H1 (cell line): ENCODE data around the gene DYNC1I1. TPM values are rescaled to one million over a fixed set of nuclear protein-coding genes. Genes with fewer than 3 reads are reported as not detected.

Experiments
- CTCF ChIA-PET: fragments of 300-600 bp; sonication (Branson Sonifier 250); formaldehyde crosslinking; loops from one replicate; lab custom pipeline; 2021; ENCODE audit not compliant: partially characterized antibody; lab: Charles Lee
- POLR2A ChIA-PET: fragments of 300-600 bp; sonication (Branson Sonifier 250); formaldehyde crosslinking; loops from one replicate; lab custom pipeline; 2021; ENCODE audit warnings: inconsistent platforms; ENCODE audit not compliant: partially characterized antibody; lab: Charles Lee
- DNase-seq, 2 experiments: peaks; one replicate each; pipeline versions ENCODE4 v3.0.0 to v3.0.0-alpha.2; 2010 to 2022; ENCODE audit warnings: low spot score in 2 of 2, low read depth in 1 of 2, mixed read lengths in 1 of 2
- FAIRE-seq: peaks from 2 replicates; lab custom pipeline; 2011; peaks lifted over from hg19 to GRCh38; lab: Jason Lieb, UNC
- H2AFZ ChIP-seq: 2 replicates; pipeline ENCODE4 v1.8.1; 2012; ENCODE audit warnings: low read length, inconsistent platforms
- H2AK5ac ChIP-seq: 2 replicates; pipeline ENCODE4 v1.6.1; 2013; ENCODE audit warnings: low read depth, low read length
- H2BK120ac ChIP-seq: replicated peaks from 2 replicates; pipeline ENCODE3; 2013; ENCODE audit warnings: low read depth, low read length, inconsistent platforms
- H2BK12ac ChIP-seq: 2 replicates; pipeline ENCODE4 v1.6.1; 2013; ENCODE audit warnings: low read depth, low read length
- H2BK15ac ChIP-seq: 2 replicates; pipeline ENCODE4 v1.6.1; 2013; ENCODE audit warnings: low read length
- H2BK20ac ChIP-seq: 2 replicates; pipeline ENCODE4 v1.6.1; 2013; ENCODE audit warnings: low read length
- H2BK5ac ChIP-seq: 2 replicates; pipeline ENCODE4 v1.6.1; 2013; ENCODE audit warnings: low read depth, low read length
- H3K14ac ChIP-seq: 2 replicates; pipeline ENCODE4 v1.6.1; 2013; ENCODE audit warnings: inconsistent platforms; ENCODE audit not compliant: insufficient read length
- H3K18ac ChIP-seq: 2 replicates; pipeline ENCODE4 v1.6.1; 2013; ENCODE audit warnings: low read length; ENCODE audit errors: extremely low read depth
- H3K23ac ChIP-seq: 2 replicates; pipeline ENCODE4 v1.6.1; 2013; ENCODE audit warnings: inconsistent platforms; ENCODE audit not compliant: insufficient read length
- H3K23me2 ChIP-seq: 2 replicates; pipeline ENCODE4 v1.6.1; 2013; ENCODE audit warnings: low read depth, low read length
- H3K27ac ChIP-seq: 2 replicates; pipeline ENCODE4 v1.6.1; 2011; ENCODE audit warnings: low read depth, low read length, inconsistent platforms
- H3K27me3 ChIP-seq, 4 experiments: replicated peaks in 1 of 4; 1 replicate in 1 of 4; 2 replicates in 3 of 4; pipeline versions ENCODE4 v1.6.1 to v1.8.1; 2011 to 2013; ENCODE audit warnings: low read length in 3 of 4, mild to moderate bottlenecking in 3 of 4, inconsistent platforms in 2 of 4, mixed read lengths in 2 of 4, moderate library complexity in 1 of 4; ENCODE audit not compliant: control insufficient read depth in 3 of 4, insufficient read depth in 3 of 4; ENCODE audit errors: extremely low read depth in 1 of 4
- H3K36me3 ChIP-seq, 4 experiments: 2 replicates each; pipeline versions ENCODE4 v1.6.1 to v1.8.1; 2011 to 2013; ENCODE audit warnings: mild to moderate bottlenecking in 4 of 4, low read length in 3 of 4, moderate library complexity in 2 of 4, control low read depth in 1 of 4, inconsistent platforms in 1 of 4; ENCODE audit not compliant: insufficient read depth in 4 of 4, control insufficient read depth in 2 of 4
- H3K4ac ChIP-seq: replicated peaks from 2 replicates; pipeline ENCODE3; 2013; ENCODE audit warnings: low read length, low read depth, mixed read lengths, inconsistent platforms; ENCODE audit not compliant: insufficient read length
- H3K4me1 ChIP-seq, 4 experiments: replicated peaks in 1 of 4; 1 replicate in 1 of 4; 2 replicates in 3 of 4; pipeline versions ENCODE4 v1.6.1 to v1.8.1; 2011 to 2013; ENCODE audit warnings: low read length in 3 of 4, inconsistent platforms in 2 of 4, mixed read lengths in 1 of 4; ENCODE audit not compliant: insufficient read depth in 4 of 4, control insufficient read depth in 3 of 4
- H3K4me2 ChIP-seq, 2 experiments: 2 replicates each; pipeline versions ENCODE4 v1.6.1 to v1.8.1; 2011 to 2013; ENCODE audit warnings: low read depth in 2 of 2, low read length in 2 of 2, control low read depth in 1 of 2, inconsistent platforms in 1 of 2, mild to moderate bottlenecking in 1 of 2; ENCODE audit not compliant: insufficient read depth in 1 of 2
- H3K4me3 ChIP-seq, 4 experiments: fragments of 200-600, 300-600 bp in 1 of 4; sonication (generic), shearing (Covaris generic), sonication (Bioruptor Twin) in 1 of 4; 2 replicates each; pipeline versions ENCODE4 v1.5.1 to v1.8.1; 2011 to 2016; ENCODE audit warnings: low read length in 4 of 4, low read depth in 3 of 4, control low read depth in 2 of 4, inconsistent platforms in 2 of 4, mild to moderate bottlenecking in 2 of 4, mixed read lengths in 1 of 4, moderate library complexity in 1 of 4; ENCODE audit not compliant: insufficient read depth in 2 of 4; ENCODE audit errors: extremely low read depth in 1 of 4
- H3K56ac ChIP-seq: replicated peaks from 2 replicates; pipeline ENCODE3; 2013; ENCODE audit warnings: low read depth, mild to moderate bottlenecking, mixed read lengths, low read length, inconsistent platforms; ENCODE audit not compliant: insufficient read length
- H3K79me1 ChIP-seq: 2 replicates; pipeline ENCODE4 v1.6.1; 2013; ENCODE audit warnings: low read depth, low read length, control low read depth
- H3K79me2 ChIP-seq, 2 experiments: 2 replicates each; pipeline versions ENCODE4 v1.6.1 to v1.8.1; 2012 to 2013; ENCODE audit warnings: low read length in 2 of 2, mild to moderate bottlenecking in 2 of 2, inconsistent platforms in 1 of 2; ENCODE audit not compliant: insufficient read depth in 2 of 2, control insufficient read depth in 1 of 2
- H3K9ac ChIP-seq, 4 experiments: replicated peaks in 1 of 4; 1 replicate in 1 of 4; 2 replicates in 3 of 4; pipeline versions ENCODE4 v1.6.1 to v1.8.1; 2011 to 2013; ENCODE audit warnings: low read depth in 3 of 4, low read length in 3 of 4, control low read depth in 2 of 4, mild to moderate bottlenecking in 2 of 4, moderate library complexity in 2 of 4, inconsistent platforms in 1 of 4; ENCODE audit errors: extremely low read depth in 1 of 4
- H3K9me3 ChIP-seq, 2 experiments: 2 replicates each; pipeline versions ENCODE4 v1.6.1 to v1.8.1; 2012 to 2013; ENCODE audit warnings: mild to moderate bottlenecking in 2 of 2, moderate library complexity in 2 of 2, control low read depth in 1 of 2, inconsistent platforms in 1 of 2, low read depth in 1 of 2, low read length in 1 of 2, mixed read lengths in 1 of 2; ENCODE audit not compliant: insufficient read depth in 2 of 2
- H4K20me1 ChIP-seq, 2 experiments: replicated peaks in 1 of 2; 2 replicates each; pipeline versions ENCODE3 to v1.8.1; 2011 to 2013; ENCODE audit warnings: inconsistent platforms in 2 of 2, low read length in 2 of 2, mild to moderate bottlenecking in 1 of 2; ENCODE audit not compliant: insufficient read depth in 2 of 2, control insufficient read depth in 1 of 2
- H4K5ac ChIP-seq: 2 replicates; pipeline ENCODE4 v1.6.1; 2013; ENCODE audit warnings: low read length, low read depth, mixed read lengths, inconsistent platforms; ENCODE audit not compliant: insufficient read length
- H4K8ac ChIP-seq: 2 replicates; pipeline ENCODE4 v1.8.0; 2013; ENCODE audit warnings: mild to moderate bottlenecking, moderate library complexity, low read length, inconsistent platforms; ENCODE audit not compliant: insufficient read depth; ENCODE audit errors: extremely low read depth
- H4K91ac ChIP-seq: replicated peaks from 2 replicates; pipeline ENCODE3; 2013; ENCODE audit warnings: low read length, mixed read lengths, inconsistent platforms; ENCODE audit not compliant: insufficient read length
- CHD1 ChIP-seq: IDR thresholded peaks from 2 replicates; pipeline ENCODE4 v1.6.1; 2012; ENCODE audit warnings: low read depth, low read length, improper control_type of control experiment
- GTF2F1 ChIP-seq: IDR thresholded peaks from 2 replicates; pipeline ENCODE4 v1.6.1; 2012; ENCODE audit warnings: low read depth, low read length, improper control_type of control experiment, borderline replicate concordance
- NANOG ChIP-seq: IDR thresholded peaks from 2 replicates; pipeline ENCODE4 v1.6.1; 2011; ENCODE audit warnings: low read length, low read depth, mild to moderate bottlenecking, inconsistent platforms; ENCODE audit not compliant: insufficient read depth, poor library complexity, severe bottlenecking
- SP2 ChIP-seq: IDR thresholded peaks from 2 replicates; pipeline ENCODE4 v1.6.1; 2012; ENCODE audit warnings: mild to moderate bottlenecking, low read length, inconsistent platforms
- TAF1 ChIP-seq: IDR thresholded peaks from 2 replicates; pipeline ENCODE4 v1.6.1; 2011; ENCODE audit warnings: mild to moderate bottlenecking, low read depth, low read length
- TCF12 ChIP-seq: IDR thresholded peaks from 2 replicates; pipeline ENCODE4 v1.6.1; 2011; ENCODE audit warnings: low read depth, mild to moderate bottlenecking, low read length
- WGBS, 2 experiments: shearing (Covaris generic) in 1 of 2; methylation state at CpG; one replicate each; pipeline versions ENCODE4 v1.1.6 to v1.1.7; 2013 to 2015; ENCODE audit warnings: low lambda C conversion rate in 2 of 2, mixed read lengths in 2 of 2, inconsistent platforms in 1 of 2, low coverage in 1 of 2, missing lambda C conversion rate in 1 of 2; ENCODE audit not compliant: insufficient replicate concordance in 2 of 2, insufficient coverage in 1 of 2, insufficient read length in 1 of 2; ENCODE audit errors: extremely low coverage in 1 of 2, missing lambda C conversion rate in 1 of 2; 5-methylcytosine and 5-hydroxymethylcytosine counted together
- polyA plus RNA-seq, 7 experiments: library from polyadenylated mRNA; depleted of rRNA in 3 of 7; stranded (reverse) in 5 of 7; unstranded in 2 of 7; fragments of >200 nt in 5 of 7; fragments of 200-250 nt in 2 of 7; gene quantifications; 1 replicate in 5 of 7; 2 replicates in 1 of 7; 4 replicates in 1 of 7; pipeline versions ENCODE4 v1.2.1 to v1.2.3, GENCODE V29; 2011 to 2013; ENCODE audit warnings: missing spikeins in 2 of 7, mixed read lengths in 2 of 7
- total RNA-seq: library from RNA; stranded (reverse); fragmentation: NEBNext Ultra II Directional; extraction: Animal tissue kit (Norgen Biotek cat#: 25700); gene quantifications from 2 replicates; pipeline ENCODE4 v1.2.1, GENCODE V29; 2021

DYNC1I1 gene
- total and polyA plus RNA-seq, 2 of the 8 experiments (the other 6 are each of a cell fraction or from before 2014, with no cell fraction given) = 0.45 to 0.58 TPM

DNA sequence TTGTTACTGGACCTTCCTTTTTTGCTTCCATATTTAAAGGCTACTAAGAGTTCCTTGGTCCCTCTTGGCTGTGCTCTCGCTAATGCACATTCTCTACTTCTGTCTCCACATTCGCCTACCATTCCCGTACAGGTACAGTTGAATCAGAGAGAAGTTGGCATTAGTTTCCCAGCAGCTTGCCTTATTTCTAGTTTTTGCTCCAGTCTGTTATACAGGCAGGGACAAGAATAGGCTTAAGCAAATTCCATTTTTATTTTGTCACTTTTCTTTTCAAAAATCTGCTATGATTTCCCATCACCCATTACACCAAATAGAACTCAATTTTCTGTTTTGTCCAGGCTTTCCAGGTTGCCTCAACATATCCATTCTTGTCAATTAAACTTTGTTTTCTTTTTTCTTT lies 29.9 kb downstream of the DYNC1I1 start:
- H3K27me3 ChIP-seq = no peaks in the 10 kb centered on the region
- H4K8ac ChIP-seq = no peak overlapping the region
- H3K36me3 ChIP-seq = no peaks in the 10 kb centered on the region
- no peak overlapping the region for H3K56ac ChIP-seq
- ChIA-PET CTCF (interaction anchor here (1.0 to 2.0 kb wide), 2 partner anchors 12 to 40 kb away, joined by 3 to 14 read pairs; no protein-coding TSS in a partner anchor), POLR2A (no interaction called here)
- no peaks in the 10 kb centered on the region for H3K23me2 ChIP-seq
- TF ChIP-seq NANOG (no peak), SP2 (no peak), TAF1 (no peak), GTF2F1 (no peak), CHD1 (no peak), TCF12 (no peak)
- H3K4me2 ChIP-seq = no peak overlapping the region
- H3K27ac ChIP-seq = no peak overlapping the region
- no peak overlapping the region for H3K14ac ChIP-seq
- H3K23ac ChIP-seq = no peak overlapping the region
- WGBS, 2 experiments = 89% methylated on average over 3 of the region's 3 CpGs; no CpG with 5 or more reads in 1 of the 2 experiments
- no peak overlapping the region for H2BK12ac ChIP-seq
- H4K5ac ChIP-seq = no peak overlapping the region
- H2BK5ac ChIP-seq = no peak overlapping the region
- no peaks in the 10 kb centered on the region for H3K4me1 ChIP-seq
- H2BK120ac ChIP-seq = no peak overlapping the region
- FAIRE-seq = no peak
- H3K18ac ChIP-seq = no peak overlapping the region
- H3K9me3 ChIP-seq = no peaks in the 10 kb centered on the region
- H3K79me2 ChIP-seq = no peaks in the 10 kb centered on the region
- H4K91ac ChIP-seq = no peak overlapping the region
- no peak overlapping the region for H3K4me3 ChIP-seq
- no peak overlapping the region for H3K9ac ChIP-seq
- no peak overlapping the region for H2AK5ac ChIP-seq
- no peak for DNase-seq
- H2BK20ac ChIP-seq = no peak overlapping the region
- no peaks in the 10 kb centered on the region for H4K20me1 ChIP-seq
- H2BK15ac ChIP-seq = no peak overlapping the region
- H2AFZ ChIP-seq = no peak overlapping the region
- H3K79me1 ChIP-seq = no peaks in the 10 kb centered on the region
- no peak overlapping the region for H3K4ac ChIP-seq
